Colon (tissue), 2 donors: Measurements from ENCODE around the gene NFATC2.
"Not testable (repeated sequence)": the region's sequence is repeated elsewhere in the genome, so short reads cannot be mapped to it uniquely, and the experiment has no call there.

Experiments used
- FAIRE-seq: peaks from 2 replicates; lab custom pipeline; 2012; peaks lifted over from hg19 to GRCh38; lab: Jason Lieb, UNC
- donor health status: control.
- donor health status: control.

NFATC2 gene

DNA sequence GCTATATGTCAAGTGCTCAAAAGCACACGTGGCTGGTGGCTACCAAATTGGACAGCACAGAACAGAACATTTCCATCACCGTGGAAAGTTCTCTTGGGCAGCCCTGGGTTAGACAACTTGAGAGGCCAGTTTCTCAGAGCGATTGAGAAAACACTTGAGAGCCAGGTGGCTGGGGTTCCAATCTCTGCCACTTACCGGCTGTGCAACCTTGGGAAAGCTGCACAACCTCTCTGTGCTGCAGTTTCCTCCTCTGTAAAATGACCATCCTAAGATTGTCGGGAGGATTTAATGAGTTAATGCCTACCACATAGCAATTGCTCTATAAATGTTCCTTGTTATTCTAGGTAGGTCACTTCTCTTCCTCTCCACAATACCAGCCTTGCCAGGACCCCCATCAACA, 25.1 kb upstream of the NFATC2 start:
- FAIRE-seq: no peak

DNA sequence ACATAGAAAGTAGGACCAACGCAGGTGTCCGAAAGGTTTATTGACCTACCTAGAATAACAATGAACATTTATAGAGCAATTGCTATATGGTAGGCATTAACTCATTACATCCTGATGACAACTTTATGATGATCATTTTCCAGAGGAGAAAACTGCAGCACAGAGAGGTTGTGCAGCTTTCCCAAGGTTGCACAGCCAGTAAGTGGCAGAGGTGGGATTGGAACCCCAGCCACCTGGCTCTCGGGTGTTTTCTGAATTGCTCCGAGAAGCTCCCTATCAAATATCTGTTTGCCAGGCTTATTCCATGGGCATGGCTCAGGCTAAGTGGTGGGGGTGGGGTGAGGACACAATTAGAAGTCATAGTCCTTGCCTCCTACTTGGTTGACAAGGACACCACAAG, 24.1 kb upstream of the NFATC2 start:
- no peak for FAIRE-seq

DNA sequence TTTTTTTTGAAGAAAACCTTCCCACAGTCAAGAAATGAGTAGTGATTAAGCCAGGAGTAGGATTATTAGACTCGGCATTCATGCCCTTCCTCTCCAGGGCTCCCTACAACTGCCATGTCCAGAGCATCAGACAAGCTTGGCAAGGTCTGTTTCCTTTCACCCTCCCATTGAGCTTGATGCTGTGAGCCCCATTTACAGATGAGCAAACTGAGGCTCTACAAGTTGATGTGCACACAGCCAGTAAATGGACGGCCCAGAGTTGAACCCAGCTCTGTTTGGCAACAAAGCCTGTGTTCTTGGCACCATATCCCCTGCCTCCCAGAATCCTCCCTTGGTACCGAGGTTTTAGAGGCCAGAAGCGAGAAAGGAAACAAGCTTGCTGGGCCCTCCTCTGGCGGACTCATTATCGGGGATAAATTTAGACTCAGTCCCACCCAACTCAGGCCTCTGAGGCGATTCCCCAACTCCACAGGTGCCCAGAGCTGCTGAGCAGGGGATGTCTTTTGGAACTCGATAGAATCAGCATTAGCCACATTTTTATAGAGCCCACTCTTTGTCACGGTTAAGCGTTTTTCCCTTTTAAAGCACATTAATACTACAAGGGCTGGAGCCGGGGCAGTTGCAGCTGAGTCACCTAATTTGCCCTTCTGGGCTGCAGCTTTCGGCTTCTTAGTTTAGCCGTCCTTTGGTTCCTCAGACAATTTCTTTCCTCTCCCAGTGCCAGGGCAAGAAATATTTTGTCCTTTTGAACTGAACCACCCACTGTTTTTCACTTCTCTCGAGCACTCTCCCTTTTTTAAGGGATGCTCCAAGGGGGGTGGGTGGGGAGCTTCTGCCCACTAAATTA, 23.0 kb upstream of the NFATC2 start:
- no peak for FAIRE-seq

DNA sequence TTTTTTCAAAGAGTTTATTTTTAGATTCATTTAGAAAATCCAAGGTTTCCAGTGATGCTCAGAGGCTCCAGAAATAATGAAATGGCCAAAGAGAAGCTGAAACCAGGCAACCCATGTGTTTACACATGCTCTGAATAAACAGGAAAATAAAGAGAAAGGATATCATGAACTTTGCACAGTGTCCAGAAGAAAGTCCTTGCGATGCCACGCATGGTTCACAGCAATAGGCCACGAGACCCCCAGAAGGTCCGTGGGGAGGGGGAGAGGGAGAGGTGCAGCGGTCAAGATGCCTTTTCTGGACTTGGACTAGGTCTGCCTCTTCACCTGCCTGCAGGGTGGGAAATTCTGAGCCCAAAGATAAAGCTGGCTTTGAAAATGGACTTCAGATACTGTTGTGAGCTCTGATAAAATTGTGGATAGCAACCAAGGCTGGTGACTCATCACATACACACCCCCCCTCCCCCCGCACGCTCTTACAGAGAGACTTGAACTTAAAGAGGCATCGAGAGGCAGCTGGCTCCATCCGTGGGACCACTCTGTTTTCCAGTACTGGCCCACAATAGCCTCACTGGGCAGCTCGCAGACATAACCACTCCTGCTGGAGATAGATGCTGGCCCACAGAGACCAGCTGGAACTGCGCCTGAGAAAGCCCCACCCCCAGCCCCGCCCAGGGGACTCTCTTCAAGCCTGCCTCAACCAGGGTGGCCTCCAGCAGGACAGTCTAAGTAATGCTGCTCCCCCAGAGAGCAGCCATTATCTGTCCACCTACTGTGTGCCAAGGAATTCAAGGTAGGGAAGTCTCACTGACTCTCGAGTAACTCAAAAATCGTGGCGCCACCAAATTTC, 21.2 kb upstream of the NFATC2 start:
- no peak for FAIRE-seq

DNA sequence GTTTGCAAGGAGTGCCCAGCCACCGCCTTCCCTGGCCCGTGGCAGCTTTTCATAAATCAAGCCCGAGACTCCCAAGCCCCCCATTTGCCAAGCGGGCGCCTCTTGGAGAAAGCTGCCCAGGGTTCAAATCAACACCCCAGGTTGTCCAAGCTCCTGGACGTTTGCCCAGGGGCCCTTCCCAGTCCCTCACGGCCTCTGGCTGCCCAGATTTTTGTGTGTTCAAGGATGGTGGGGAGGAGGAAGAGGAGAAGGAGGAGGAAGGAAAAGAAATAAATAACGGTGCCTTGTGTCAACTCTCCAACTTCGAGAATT, 20.6 kb upstream of the NFATC2 start:
- FAIRE-seq: no peak

DNA sequence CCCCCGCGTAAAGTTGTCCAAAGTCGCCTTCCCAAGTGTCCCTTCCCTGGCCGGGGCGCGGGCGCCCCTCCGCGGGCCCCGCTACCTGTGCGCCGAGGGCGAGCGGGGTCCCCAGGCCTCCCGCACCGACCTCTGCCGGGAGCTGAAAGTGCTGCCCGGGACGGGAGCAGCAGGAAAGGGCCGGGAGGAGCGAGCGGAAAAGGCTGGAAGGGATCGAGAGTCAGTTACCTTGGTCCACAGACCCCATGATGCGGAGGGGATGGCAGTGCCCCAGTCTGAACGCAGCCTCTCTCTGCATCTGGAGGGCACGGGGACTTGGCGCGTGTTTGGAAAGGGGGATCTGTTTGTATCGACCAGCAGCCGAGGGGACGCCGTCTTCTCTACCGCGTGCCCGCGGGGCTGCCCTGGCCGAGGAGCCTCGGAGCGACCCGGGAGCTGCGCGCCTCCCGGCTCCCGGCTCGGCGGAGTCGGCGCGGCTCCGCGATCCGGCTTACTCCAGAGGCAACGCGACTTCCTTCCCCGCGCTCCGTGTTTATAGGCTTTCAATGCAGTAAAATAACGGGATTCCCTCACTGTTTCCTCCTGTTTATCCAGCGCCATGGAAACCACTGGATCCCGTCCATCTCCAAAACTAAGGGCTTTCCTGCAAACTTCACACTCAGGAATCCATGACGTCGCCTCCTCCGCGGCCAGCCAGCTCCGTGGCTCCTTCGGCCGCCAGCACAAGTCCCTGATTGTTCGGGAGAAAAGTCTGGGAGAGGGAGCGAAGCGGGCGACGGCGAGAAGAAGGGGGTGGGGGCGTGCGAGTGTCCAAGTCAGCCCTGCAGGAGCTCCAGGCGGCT, 20.0 kb upstream of the NFATC2 start:
- no peak for FAIRE-seq

DNA sequence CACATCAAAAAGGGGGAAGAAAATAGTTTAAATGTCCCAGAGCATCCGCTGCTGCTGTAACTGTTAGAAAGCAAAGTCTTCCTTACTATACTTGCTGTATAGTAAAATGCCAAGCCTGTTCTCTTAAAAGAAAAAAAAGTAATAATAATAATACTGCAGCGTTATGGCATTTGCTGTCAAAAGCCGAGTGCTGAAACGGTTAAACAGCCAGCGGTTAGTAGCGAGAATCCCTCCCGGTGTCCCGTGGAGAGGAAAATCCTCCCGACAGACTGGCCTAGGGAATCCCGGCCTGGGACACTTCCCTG, 19.5 kb upstream of the NFATC2 start:
- no peak for FAIRE-seq

DNA sequence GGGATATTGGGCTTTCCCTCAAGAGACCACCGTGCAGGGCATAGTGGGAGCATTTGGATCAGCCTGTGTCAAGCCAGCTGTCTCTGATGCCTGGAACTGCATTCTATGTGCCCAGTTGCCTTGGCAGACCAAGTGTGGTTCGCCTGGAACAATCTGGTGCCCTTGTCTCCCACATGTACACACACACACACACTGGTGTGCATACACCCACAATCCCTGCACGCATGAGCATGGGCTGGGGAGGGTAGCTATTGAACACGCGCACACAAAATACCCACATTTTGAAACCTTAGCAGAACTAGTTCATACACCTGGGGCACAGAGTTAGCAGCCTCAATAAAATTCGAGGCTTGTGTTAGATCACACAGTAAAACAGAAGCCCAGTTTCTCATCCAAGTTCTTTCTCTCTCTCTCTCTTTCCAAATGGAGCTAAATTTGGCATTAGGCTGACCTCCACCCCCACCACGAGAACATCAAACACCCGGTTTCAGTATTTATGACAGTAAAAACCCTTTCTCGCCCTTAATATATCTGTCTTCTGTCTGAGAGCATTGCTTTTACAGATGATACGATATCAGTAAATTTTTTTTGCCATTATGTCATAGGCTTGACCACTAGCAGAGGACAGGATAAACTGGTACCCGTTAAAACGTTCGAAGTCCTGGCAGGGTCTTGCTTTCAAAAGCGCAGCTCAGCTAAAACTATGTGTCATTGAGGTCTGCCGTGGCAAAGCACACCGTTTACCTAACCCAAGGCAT, 18.2 kb upstream of the NFATC2 start:
- FAIRE-seq: no peak

DNA sequence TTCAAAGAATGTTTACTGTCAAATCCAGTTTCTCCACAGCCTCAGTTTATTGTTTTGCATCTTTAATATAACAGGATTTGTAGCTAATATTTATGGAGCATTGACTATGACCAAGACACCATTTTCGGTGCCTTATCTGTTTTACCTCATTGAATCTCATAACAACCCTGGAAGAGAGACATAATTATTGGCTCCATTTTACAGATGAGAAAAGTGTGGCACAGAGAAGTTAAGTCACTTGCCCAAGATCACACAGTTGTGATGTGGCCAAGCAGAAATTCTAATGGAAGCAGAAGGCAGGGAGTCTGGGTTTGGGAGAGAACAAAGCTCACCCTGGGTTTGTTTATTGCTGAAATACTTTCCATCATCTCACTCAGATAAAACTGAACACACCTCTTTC, 17.5 kb upstream of the NFATC2 start:
- FAIRE-seq: no peak

DNA sequence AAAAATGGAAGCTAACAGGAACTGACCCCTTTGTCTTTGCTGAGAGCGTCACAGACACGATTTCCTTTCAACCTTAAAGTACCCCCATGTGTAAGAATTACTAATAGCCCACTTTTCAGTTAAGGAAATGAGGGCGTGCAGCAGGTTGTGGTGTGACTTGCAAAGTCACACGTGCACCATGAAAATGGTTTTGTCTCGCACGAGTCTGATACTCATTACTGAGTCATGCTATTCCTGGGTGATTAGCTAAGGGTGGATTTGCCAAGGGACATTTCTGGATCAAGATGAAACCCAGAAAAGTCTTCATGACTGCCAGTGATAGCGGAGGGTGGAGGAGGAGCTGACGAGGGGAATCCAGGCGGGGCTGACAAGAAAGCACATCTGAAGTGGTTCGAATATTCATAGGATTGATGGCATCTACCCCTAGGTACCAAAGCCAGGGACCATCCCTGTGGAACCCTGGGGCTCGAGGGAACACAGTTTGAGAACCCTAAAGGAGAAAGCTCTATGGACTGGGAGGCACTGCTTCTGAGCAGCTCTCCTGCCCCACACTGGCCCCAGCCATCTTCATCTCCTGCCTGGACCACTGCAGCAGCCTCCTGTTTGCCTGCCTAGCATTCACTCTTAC, 12.1 kb upstream of the NFATC2 start:
- FAIRE-seq: no peak

DNA sequence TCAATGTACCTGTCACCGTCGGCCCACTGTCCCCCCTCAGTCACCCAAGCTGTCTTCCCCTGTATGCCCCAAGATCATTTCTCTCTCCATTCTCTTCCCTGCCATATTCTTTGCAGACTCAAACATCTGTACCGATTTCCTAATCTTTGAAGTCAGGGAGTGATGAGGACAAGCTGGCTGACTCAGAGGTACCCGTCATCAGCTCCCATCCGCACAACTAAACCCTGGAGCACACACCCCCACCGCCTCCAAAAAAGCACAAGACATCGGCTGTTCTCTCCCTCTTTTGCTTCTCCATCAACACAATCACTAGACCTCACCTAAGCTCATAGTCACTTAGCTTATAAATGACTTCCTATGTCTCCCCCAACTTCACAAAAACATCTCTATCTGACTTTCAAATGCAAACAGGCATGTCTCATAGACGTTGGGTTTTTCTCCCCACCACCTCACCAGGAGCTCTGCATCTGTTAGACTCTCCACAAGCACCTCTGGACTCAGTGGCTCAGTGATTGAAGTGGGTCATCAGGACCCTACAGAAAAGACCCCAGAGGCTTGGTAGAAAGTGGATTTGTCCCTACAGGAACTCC, 11.5 kb upstream of the NFATC2 start:
- FAIRE-seq: no peak

DNA sequence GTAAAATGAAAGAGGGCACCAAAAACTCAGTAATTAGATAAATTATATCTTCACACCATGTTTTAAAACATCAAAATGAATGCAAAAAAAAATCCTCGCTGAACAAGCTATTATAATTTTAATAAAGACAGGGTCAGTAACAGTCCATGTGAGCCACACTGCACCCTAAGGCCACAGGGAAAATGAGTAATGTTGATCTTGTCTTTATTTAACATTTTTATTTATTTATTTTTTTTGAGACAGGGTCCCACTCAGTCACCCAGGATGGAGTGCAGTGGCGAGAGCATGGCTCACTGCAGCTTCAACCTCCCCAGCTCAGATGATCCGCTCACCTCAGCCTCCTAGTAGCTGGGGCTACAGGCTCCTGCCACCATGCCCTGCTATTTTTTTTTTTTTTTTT, 8.7 kb upstream of the NFATC2 start:
- no peak for FAIRE-seq

DNA sequence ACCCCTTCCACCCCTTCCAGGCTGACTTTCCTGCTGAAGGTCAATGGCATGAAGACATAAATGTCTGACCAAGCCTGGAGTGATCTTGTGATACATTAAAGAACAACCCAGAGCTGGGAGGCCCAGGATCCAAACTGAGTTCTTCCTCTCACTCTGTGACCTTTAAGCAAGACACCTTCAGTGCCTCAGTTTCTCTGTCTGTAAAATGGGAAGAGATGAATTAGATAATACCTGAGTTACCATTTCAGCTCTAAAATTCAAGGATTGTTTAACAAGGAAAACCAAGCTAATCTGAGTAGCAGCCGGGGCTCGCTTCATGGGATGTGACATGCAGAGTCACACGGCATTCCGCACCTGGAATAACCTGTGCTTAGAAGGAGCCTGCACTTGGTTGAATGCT, 7.0 kb upstream of the NFATC2 start:
- no peak for FAIRE-seq

DNA sequence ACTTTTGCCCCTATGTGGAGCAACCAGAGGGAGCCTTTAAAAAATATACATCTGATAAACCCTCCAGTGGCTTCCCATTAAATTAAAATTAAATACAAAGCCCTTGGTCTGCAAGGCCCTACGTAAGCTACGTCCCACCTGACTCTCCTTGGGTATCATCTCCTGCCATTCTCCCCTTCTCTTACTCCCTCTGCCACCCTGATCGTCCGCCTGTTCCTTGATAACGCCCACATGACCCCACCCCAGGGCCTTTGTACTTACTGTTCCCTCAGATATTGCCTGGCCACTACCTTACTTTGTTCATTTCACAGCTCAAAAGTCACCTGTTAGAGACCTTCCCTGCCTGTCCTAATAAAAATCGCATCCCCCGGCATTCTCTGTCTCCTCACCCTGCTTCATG, 5.4 kb upstream of the NFATC2 start:
- no peak for FAIRE-seq

DNA sequence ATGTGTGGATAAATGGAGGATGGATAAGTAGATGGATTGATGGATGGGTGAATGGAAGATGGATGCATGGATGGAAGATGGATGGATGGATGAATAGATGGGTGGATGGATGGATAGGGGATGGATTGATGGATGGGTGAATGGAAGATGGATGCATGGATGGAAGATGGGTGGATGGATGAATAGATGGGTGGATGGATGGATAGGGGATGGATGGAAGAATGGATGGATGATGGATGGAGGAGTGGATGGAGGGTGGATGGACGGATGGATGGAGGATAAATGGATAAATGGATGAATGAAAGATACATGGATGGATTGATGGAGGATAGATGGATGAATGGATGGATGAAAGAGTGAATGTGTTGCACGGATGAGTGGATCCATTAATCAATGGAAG, 3.0 kb upstream of the NFATC2 start:
- no peak for FAIRE-seq

DNA sequence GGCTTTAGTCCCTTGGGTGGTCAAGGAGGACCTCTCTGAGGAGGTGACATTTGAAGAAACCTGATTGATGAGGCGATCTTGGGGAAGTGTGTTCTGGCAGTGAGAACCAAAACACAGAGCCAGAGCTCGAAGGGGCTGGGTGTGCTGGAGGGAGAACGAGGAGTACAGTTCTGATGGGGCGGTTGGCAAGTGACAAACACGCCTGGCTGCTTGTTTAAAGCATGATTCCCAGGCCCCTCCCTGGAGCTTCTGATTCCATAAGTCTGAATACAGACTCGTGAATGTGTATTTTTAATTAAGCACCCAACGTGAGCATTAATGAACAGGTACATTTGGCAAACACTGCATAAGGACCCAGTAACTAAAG, 886 bp upstream of the NFATC2 start:
- no peak for FAIRE-seq

DNA sequence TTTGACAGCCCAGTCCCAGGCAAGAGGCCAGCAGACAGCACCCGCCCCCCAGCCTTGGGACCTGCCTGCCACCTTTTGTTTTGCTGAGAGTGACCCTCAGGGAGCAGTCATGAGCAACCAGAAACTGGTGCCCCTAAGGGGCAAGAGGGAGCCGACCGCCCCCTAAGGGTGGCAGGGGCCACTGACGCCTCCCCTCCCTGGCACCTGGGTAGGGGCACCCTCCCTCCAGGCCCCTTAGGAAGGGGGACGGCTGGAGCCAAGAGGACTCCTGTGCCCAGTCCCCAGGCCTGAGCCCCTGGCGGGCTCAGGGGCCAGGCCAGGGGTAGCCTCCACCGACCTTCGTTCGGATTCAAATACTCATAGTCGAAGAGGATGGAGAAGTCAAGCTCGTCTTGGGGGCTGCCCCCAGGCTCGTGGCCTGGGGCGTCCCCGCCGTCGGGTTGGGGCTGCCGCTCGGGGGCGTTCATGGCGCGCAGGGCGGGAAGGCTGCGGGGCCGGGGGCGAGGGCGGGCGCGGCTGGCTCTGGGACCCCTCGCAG, 417 bp downstream of the NFATC2 start:
- no peak for FAIRE-seq

DNA sequence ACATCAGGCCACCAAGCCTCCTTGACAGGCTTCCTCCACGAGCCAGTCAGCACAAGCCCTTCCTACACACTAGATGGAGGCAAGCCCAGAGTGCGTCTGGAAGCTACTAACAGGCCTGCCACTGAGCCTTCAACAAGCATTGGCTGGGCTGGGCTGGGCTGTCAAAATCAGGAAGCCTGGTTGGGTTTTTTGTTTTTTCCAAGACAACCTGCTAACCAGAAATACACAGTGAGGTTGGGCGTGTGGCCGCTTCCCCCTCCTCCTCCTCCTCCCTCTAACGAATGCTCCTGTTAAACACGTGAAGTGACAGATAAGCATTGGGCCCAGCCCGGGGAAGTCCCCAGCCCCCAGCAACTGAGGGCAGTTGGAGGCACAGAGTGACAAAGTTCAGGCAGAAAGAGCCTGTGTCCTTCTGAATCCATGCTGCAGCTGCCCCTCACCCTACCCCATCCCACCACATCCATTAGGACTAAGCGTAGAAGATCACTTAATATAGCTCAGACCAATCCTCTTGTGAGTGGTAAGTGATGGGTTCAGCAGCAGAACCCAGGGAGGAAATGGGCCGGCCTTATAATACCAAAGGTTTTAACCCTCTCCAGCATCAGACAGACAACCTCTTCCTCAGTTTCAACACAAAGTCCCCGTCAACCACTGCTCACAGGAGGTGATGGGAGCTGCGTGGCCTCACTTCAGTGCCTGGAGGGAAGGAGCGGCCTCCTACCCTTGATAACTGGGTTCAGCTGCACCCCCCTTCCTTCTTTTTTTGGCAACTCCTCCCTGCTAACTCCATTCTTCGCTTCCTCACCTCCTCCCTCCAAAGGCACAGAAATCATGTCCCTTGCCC, 1.1 kb downstream of the NFATC2 start:
- FAIRE-seq: no peak

DNA sequence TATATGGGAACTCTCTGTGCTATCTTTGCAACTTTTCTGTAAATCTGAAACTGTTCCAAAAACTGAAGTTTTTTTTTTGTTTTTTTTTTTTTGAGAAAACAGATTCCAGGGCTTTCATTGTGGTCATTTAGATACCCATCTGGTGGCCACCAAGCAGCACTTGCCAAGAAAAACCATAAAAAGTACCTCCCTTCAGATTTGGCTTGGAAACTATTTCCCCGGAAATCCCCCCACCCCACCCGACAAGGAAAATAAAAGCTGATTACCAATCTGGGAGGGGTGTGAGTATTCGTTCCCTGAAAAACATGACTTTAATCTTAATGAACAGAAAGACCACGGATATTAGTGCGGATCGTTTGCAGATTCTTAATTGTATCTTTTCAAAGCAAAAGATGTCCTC, 1.9 kb downstream of the NFATC2 start:
- FAIRE-seq: no peak

DNA sequence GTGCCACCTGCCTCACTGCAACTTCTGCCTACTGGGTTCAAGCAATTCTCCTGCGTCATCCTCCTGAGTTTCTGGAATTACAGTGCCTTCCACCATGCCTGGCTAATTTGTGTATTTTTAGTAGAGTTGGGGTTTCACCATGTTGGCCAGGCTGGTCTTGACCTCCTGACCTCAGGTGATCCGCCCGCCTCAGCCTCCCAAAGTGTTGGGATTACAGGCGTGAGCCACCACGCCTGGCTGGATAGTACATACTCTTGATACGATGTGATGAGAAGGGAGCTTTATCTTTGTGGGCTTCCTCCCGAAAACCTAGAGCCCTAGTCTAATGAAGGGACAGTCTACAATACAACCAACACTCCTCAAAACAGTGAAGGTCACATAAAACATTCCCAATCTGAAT, 2.4 kb downstream of the NFATC2 start:
- not testable (repeated sequence) for FAIRE-seq
